IPS-18c (cell line): Measurements from ENCODE around the gene SLC39A11.
"Not testable (repeated sequence)": the region's sequence is repeated elsewhere in the genome, so short reads cannot be mapped to it uniquely, and the experiment has no call there.

Experiments
- H3K4me3 ChIP-seq: 2 replicates; pipeline ENCODE4 v1.7.0; 2013; ENCODE audit warnings: low read depth, mild to moderate bottlenecking, low read length, moderate library complexity; ENCODE audit not compliant: insufficient read depth
- H3K9me3 ChIP-seq: one replicate; pipeline ENCODE4 v1.6.1; 2013; ENCODE audit warnings: mild to moderate bottlenecking, low read length, moderate library complexity; ENCODE audit not compliant: control insufficient read depth, insufficient read depth

The SLC39A11 gene

DNA sequence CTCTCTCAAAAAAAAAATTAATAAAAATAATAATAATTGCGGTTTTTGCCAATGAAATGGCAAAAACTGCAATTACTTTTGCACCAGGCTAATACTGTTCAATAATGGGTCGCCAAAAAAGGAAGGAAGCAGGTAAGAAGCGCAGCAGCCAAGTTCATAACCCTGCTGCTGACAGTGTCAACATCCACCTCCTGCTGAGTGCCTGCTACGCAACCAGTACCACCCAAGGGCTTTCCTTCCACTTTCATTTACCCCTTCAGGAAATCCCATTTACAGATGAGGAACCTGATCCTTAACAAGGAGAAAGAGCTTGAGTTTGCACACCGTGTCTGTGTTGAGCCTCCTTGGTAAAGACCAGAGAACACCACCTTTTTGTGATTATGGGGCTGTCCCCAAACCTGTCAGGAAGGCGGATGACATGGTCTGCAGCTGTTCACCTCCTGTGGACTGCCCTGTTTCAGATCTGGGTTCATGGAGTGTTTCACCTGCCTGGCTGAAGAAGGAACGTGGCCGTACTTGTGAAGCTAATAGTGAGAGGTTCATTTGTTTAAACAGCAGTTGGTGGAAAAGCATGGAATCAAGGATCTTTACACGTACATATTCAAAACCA is 378.0 kb downstream of the SLC39A11 start:
- peaks cover 4% of the 10 kb centered on the region for H3K9me3 ChIP-seq

DNA sequence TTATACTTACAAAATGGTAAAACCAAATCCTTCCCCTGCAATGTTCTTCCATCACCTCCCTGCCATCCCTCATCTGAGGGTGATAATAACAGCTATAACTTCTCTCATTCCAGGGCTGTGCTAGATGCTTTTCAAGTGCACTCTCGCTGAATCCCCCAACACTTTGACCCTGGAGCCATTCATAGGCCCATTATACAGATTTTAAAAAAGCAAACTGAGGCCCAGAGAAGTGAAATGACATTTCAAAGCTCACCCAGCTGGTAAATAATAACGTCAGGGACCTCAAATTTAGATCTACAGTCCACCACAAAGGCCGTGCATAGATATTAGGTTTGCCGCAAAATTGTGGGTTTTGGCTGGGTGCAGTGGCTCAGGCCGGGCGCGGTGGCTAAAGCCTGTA is 378.8 kb downstream of the SLC39A11 start:
- H3K4me3 ChIP-seq, result no peak overlapping the region
- H3K9me3 ChIP-seq, result peaks cover 4% of the 10 kb centered on the region

More for the DNA sequence above, 378.0 kb downstream of the SLC39A11 start:
- H3K4me3 ChIP-seq, result no peak overlapping the region

DNA sequence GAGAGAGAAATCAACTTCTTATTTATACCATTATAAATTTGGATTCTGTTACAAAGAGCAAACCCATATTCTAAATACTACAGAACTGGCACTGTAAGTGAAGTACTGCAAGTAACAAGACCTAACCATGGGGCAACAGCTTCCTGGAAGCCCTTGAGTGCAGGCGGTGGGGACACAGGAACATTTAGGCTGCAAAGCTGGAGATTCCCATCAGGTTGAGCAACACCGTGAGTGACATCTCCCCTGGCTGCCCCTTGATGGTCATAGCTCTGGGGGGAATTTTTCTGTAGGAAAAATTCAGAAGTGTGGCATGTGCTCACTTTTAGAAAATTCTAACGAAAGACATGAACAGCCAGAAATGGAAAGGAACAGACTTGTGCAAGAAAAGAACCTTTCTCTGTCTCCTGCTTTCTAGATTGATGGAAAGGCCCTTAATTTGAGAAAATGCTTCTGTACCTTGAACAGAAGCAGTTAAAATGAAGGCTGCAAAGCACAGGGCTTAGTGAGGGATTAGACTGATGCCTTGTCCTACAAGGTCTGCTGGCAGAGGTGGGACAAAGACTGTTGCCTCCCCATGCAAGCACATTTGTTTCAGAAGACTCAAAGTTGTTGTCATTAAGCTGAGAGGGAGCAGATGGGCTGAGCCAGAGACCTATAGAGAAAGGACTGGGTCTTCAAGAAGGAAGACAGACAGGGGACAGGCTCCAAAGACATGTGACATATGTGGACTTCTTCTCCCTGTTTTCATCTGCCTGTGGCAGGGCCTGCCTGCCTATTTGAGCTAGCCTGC is 380.8 kb downstream of the SLC39A11 start:
- Histone ChIP-seq H3K9me3 (peaks cover 4% of the 10 kb centered on the region), H3K4me3 (no peak overlapping the region)

- peaks cover 4% of the 10 kb centered on the region for H3K9me3 ChIP-seq
These were observed 381.7 kb downstream of the SLC39A11 start for GRCh38 chr17:72710834-72711233.

GRCh38 chr17:72710202-72710601 is 382.3 kb downstream of the SLC39A11 start:
- H3K4me3 ChIP-seq, result no peak overlapping the region
- H3K9me3 ChIP-seq, result peaks cover 4% of the 10 kb centered on the region

More at GRCh38 chr17:72710834-72711233, 381.7 kb downstream of the SLC39A11 start:
- H3K4me3 ChIP-seq, result no peak overlapping the region

- H3K4me3 ChIP-seq, H3K9me3 ChIP-seq: not testable (repeated sequence)
These were observed 383.8 kb downstream of the SLC39A11 start for GRCh38 chr17:72708682-72709081.

- H3K9me3 ChIP-seq, result peaks cover 4% of the 10 kb centered on the region
- H3K4me3 ChIP-seq, result no peak overlapping the region
These were observed 384.6 kb downstream of the SLC39A11 start for GRCh38 chr17:72707881-72708280.

DNA sequence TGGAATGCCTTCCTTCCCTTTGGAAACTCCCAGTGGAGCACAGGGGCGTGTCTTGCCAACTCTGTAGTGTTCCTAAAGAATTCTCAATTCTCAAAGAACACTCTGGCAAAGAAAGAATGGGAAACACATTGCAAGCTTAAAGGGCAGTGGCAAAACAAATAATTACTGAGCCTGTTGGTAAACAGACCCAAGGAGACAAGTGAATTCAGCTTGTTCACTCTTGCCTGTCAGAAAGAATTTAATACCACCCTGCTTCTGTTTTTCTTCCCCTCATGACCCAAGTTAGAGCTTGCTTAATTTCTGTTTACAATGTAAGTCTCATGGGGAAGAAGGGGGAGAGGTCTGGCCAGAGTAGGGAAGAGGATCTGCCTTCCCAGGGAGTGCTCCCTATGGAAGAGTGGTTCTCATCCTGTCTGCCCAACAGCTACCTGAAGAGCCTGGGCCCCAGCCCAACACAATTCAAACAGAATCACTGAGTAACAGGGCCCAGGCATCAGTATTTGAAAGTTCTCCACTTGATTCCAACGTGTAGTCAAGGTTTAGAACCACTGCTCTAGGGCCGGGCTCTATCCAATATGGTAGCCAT is 386.0 kb downstream of the SLC39A11 start:
- Histone ChIP-seq H3K4me3 (no peak overlapping the region), H3K9me3 (peaks cover 4% of the 10 kb centered on the region)

GRCh38 chr17:72705905-72706395 is 386.5 kb downstream of the SLC39A11 start:
- H3K9me3 ChIP-seq, result peaks cover 2% of the 10 kb centered on the region
- H3K4me3 ChIP-seq, result no peak overlapping the region

GRCh38 chr17:72702998-72703397 is 389.5 kb downstream of the SLC39A11 start:
- Histone ChIP-seq H3K9me3 (no peaks in the 10 kb centered on the region), H3K4me3 (no peak overlapping the region)

- no peak overlapping the region for H3K4me3 ChIP-seq
- H3K9me3 ChIP-seq, result no peaks in the 10 kb centered on the region
These were observed 390.3 kb downstream of the SLC39A11 start for GRCh38 chr17:72702136-72702735.

- H3K9me3 ChIP-seq, result no peaks in the 10 kb centered on the region
- H3K4me3 ChIP-seq, result no peak overlapping the region
These were observed 392.3 kb downstream of the SLC39A11 start for GRCh38 chr17:72700226-72700625.

GRCh38 chr17:72699545-72699944 is 392.9 kb downstream of the SLC39A11 start:
- no peak overlapping the region for H3K4me3 ChIP-seq

DNA sequence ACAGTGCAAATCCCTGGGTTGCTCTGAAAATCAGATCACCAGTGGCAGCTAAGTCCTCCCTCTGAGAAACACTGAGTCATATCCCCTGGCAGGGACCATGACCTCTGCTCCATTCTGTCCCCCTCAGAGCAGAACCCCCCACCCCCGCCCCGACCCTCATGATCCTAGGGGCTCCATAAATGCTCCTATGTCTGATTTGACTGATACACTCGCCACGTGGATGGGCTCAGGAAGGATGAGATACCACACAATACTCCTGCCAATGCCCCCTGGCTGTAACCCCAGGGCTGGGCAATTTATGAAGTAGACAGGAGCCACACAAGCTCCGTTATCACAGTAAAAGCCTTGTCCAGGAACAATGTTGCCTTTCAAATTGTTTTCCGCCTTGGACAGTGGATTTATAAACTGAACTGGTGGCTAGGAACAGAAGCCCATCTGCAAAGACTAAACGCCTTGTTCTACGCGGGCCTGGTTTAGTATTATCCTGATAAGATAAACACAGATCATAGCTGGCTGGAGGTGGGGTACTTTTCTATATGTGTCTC is 394.8 kb downstream of the SLC39A11 start:
- Histone ChIP-seq H3K9me3 (no peaks in the 10 kb centered on the region), H3K4me3 (no peak overlapping the region)

More at GRCh38 chr17:72699545-72699944, 392.9 kb downstream of the SLC39A11 start:
- H3K9me3 ChIP-seq, result no peaks in the 10 kb centered on the region

DNA sequence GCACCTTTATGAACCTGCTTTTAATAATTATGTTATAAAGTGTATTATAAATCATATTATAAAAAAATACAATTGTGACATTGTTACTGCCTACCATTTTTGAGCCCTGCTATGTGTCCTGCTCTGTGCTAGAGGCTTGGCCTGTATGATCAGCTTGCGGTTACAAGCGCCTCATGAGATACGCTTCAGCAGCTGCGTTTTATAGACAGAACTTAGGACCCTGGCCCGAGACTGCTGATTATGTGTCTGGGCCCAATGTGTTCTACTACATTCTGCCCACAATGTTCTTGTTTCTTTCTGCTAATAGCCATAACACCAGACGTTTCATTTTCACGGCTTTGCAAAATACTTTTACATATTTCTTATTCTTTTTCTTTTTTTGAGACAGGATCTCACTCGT is 395.8 kb downstream of the SLC39A11 start:
- H3K4me3 ChIP-seq, result no peak overlapping the region
- H3K9me3 ChIP-seq, result no peaks in the 10 kb centered on the region

DNA sequence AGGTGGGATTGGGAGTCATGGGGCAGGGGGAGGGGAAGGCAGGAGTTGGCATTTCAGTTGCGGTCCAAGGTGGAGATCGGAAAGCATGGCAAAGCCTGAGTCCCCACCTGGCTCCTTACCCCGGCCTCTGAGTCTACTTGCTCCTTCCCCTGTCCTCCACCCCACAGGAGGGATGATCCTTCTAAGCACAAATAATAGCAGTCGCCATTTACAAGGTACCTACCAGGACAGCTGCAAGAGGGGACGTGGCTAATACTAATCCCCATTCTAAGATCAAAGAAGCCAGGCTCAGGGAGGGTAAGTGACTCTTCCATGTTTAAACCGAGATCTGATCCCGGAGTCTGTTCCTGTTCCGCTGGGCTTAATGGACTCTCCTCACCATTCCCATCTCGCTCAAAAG is 396.3 kb downstream of the SLC39A11 start:
- Histone ChIP-seq H3K4me3 (no peak overlapping the region), H3K9me3 (no peaks in the 10 kb centered on the region)

DNA sequence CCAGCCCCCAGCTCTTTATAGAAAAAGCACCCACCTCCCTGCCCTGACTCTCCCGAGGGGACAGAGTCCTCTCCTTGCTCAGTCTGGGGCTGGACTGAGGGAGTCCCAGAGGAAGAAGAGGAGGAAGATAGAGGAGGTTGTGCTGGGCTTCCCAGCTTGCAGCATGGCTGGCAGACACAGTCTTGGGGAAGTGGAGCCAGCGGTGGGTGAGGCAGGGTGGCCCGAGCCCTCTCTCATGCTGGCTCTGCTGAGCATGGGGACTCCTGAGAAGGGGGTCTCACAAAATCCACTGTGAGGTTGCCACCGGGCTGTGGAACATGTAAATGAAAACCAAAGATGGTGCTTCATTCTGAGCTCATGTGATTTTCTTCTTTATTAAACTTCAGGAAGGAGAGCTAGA is 398.5 kb downstream of the SLC39A11 start:
- Histone ChIP-seq H3K9me3 (no peaks in the 10 kb centered on the region), H3K4me3 (no peak overlapping the region)
